ENCODE data around the gene SMYD3.

DNA sequence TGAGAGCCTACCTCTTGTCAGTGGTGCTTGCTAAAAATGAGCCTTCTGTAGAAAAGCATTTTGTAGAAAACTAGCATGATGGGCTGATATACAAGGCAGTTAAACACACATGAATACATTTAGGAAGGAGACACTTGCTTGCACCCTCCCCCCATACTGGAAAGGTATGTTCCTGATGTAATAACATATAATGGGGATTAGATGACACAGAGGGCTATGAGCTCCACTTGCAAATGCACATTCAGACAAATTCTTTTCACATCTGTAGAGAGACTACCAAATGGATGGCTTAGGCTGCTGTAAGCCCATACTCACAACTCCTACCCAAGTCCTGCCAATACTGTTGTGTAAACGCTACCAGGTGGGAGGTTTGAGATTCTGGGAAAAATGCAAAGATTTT, 634.0 kb downstream of the SMYD3 start:
- TF ChIP-seq, protein P1, sequence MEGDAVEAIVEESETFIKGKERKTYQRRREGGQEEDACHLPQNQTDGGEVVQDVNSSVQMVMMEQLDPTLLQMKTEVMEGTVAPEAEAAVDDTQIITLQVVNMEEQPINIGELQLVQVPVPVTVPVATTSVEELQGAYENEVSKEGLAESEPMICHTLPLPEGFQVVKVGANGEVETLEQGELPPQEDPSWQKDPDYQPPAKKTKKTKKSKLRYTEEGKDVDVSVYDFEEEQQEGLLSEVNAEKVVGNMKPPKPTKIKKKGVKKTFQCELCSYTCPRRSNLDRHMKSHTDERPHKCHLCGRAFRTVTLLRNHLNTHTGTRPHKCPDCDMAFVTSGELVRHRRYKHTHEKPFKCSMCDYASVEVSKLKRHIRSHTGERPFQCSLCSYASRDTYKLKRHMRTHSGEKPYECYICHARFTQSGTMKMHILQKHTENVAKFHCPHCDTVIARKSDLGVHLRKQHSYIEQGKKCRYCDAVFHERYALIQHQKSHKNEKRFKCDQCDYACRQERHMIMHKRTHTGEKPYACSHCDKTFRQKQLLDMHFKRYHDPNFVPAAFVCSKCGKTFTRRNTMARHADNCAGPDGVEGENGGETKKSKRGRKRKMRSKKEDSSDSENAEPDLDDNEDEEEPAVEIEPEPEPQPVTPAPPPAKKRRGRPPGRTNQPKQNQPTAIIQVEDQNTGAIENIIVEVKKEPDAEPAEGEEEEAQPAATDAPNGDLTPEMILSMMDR (IDR thresholded peaks at IDR 0.05 in 8 of 11, conservative IDR thresholded peaks at IDR 0.05 in 3 of 11), result no peak
- TF ChIP-seq POLR2AphosphoS5 (IDR thresholded peaks at IDR 0.05), result no peak

Data from spleen (tissue), 7 donors.